Astrocyte (in vitro differentiated cells and primary cell): Measurements from ENCODE around the gene GAB1. TPM values are rescaled to one million over a fixed set of nuclear protein-coding genes. Genes with fewer than 3 reads are reported as not detected.

Source experiments
- DNase-seq: peaks from one replicate; pipeline ENCODE4 v3.0.0-alpha.2; 2010; ENCODE audit warnings: low read depth
- FAIRE-seq: peaks from 2 replicates; lab custom pipeline; 2011; peaks lifted over from hg19 to GRCh38; lab: Jason Lieb, UNC
- H2AFZ ChIP-seq: 2 replicates; pipeline ENCODE4 v1.6.0; 2012; ENCODE audit warnings: low read depth, low read length, inconsistent platforms
- H3K27ac ChIP-seq: 2 replicates; pipeline ENCODE4 v1.5.1; 2011; ENCODE audit warnings: low read depth, low read length, inconsistent platforms
- H3K27me3 ChIP-seq: 2 replicates; pipeline ENCODE4 v1.6.0; 2011; ENCODE audit warnings: low read length, inconsistent platforms; ENCODE audit not compliant: insufficient read depth
- H3K36me3 ChIP-seq: 2 replicates; pipeline ENCODE4 v1.5.1; 2011; ENCODE audit warnings: low read length, inconsistent platforms; ENCODE audit not compliant: insufficient read depth
- H3K4me1 ChIP-seq: 2 replicates; pipeline ENCODE4 v1.5.1; 2011; ENCODE audit warnings: low read length, inconsistent platforms; ENCODE audit not compliant: insufficient read depth
- H3K4me2 ChIP-seq: 2 replicates; pipeline ENCODE4 v1.6.0; 2012; ENCODE audit warnings: low read length, inconsistent platforms
- H3K4me3 ChIP-seq: 2 replicates; pipeline ENCODE4 v1.5.1; 2011; ENCODE audit warnings: low read depth, mild to moderate bottlenecking, low read length, inconsistent platforms; ENCODE audit not compliant: insufficient read depth
- H3K79me2 ChIP-seq: 2 replicates; pipeline ENCODE4 v1.6.0; 2012; ENCODE audit warnings: mild to moderate bottlenecking, low read length, inconsistent platforms; ENCODE audit not compliant: insufficient read depth
- H3K9ac ChIP-seq: 2 replicates; pipeline ENCODE4 v1.6.0; 2012; ENCODE audit warnings: mild to moderate bottlenecking, low read length, inconsistent platforms
- H3K9me3 ChIP-seq: 2 replicates; pipeline ENCODE4 v1.5.1; 2012; ENCODE audit warnings: low read depth, mild to moderate bottlenecking, low read length, inconsistent platforms; ENCODE audit not compliant: insufficient read depth
- H4K20me1 ChIP-seq: 2 replicates; pipeline ENCODE4 v1.6.0; 2012; ENCODE audit warnings: low read length, inconsistent platforms; ENCODE audit not compliant: insufficient read depth
- H3K27ac Mint-ChIP-seq: one replicate; pipeline ENCODE4 v1.8.0; 2021; ENCODE audit warnings: mild to moderate bottlenecking, mixed read lengths; ENCODE audit not compliant: unreplicated experiment
- H3K27me3 Mint-ChIP-seq: one replicate; pipeline ENCODE4 v1.8.0; 2021; ENCODE audit warnings: low read depth, mixed read lengths; ENCODE audit not compliant: unreplicated experiment
- H3K36me3 Mint-ChIP-seq: one replicate; pipeline ENCODE4 v1.8.0; 2021; ENCODE audit warnings: low read depth, mixed read lengths; ENCODE audit not compliant: unreplicated experiment
- H3K4me1 Mint-ChIP-seq: one replicate; pipeline ENCODE4 v1.8.0; 2021; ENCODE audit warnings: low read depth, mixed read lengths; ENCODE audit not compliant: unreplicated experiment
- H3K4me3 Mint-ChIP-seq: one replicate; pipeline ENCODE4 v1.8.0; 2021; ENCODE audit warnings: mild to moderate bottlenecking, moderate library complexity, mixed read lengths; ENCODE audit not compliant: unreplicated experiment
- H3K9me3 Mint-ChIP-seq: one replicate; pipeline ENCODE4 v1.8.0; 2021; ENCODE audit warnings: mild to moderate bottlenecking, mixed read lengths; ENCODE audit not compliant: unreplicated experiment
- EZH2 ChIP-seq: IDR thresholded peaks from 2 replicates; pipeline ENCODE4 v1.6.1; 2012; ENCODE audit warnings: mild to moderate bottlenecking, low read length, inconsistent platforms; ENCODE audit not compliant: insufficient read depth
- total RNA-seq: library from RNA; stranded (reverse); gene quantifications from 2 replicates; pipeline ENCODE4 v1.2.1, GENCODE V29; 2021
- TF ChIP-seq, protein P1 (sequence below): IDR thresholded peaks from 2 replicates; pipeline ENCODE4 v1.5.1; 2011; ENCODE audit warnings: low read depth, mild to moderate bottlenecking, inconsistent platforms, low read length, moderate library complexity; ENCODE audit not compliant: insufficient read depth

Gene GAB1
- total RNA-seq, 1 donor from 2014 or later = 12.4 TPM

DNA sequence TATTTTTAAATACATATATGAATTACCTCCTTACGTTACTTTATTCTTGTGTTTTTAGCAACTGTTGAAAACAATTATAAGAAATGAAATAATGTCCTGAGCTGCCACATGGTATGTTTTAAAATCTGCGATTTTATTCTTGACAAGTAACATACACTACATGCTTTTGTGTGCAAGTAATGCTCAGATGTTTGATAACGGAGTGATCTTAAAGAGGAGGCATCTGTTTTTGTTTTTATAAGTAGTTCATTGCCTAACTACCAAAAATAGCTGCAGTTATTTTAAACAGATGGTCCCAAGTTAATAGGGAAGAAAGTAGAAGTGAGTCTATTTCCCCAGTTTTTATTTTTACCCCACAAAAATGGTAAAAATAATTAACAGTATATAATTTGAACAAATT lies 55.2 kb downstream of the GAB1 start:
- H4K20me1 ChIP-seq = no peaks in the 10 kb centered on the region
- Mint-ChIP-seq H3K4me3 (no peak overlapping the region), H3K27me3 (no peaks in the 10 kb centered on the region), H3K27ac (no peak overlapping the region), H3K4me1 (peaks cover 25% of the 10 kb centered on the region), H3K9me3 (no peaks in the 10 kb centered on the region), H3K36me3 (peaks cover under 1% of the 10 kb centered on the region)
- H3K4me3 ChIP-seq = no peak overlapping the region
- peaks cover 10% of the 10 kb centered on the region for H3K4me1 ChIP-seq
- no peak overlapping the region for H3K9ac ChIP-seq
- no peak overlapping the region for H2AFZ ChIP-seq
- H3K36me3 ChIP-seq = no peaks in the 10 kb centered on the region
- no peaks in the 10 kb centered on the region for H3K9me3 ChIP-seq
- TF ChIP-seq, protein P1, sequence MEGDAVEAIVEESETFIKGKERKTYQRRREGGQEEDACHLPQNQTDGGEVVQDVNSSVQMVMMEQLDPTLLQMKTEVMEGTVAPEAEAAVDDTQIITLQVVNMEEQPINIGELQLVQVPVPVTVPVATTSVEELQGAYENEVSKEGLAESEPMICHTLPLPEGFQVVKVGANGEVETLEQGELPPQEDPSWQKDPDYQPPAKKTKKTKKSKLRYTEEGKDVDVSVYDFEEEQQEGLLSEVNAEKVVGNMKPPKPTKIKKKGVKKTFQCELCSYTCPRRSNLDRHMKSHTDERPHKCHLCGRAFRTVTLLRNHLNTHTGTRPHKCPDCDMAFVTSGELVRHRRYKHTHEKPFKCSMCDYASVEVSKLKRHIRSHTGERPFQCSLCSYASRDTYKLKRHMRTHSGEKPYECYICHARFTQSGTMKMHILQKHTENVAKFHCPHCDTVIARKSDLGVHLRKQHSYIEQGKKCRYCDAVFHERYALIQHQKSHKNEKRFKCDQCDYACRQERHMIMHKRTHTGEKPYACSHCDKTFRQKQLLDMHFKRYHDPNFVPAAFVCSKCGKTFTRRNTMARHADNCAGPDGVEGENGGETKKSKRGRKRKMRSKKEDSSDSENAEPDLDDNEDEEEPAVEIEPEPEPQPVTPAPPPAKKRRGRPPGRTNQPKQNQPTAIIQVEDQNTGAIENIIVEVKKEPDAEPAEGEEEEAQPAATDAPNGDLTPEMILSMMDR = no peak
- no peak for TF ChIP-seq EZH2
- peak overlapping the region; percentile 21 for H3K4me2 ChIP-seq
- DNase-seq = peak; percentile 68
- FAIRE-seq = peak; percentile 45
- H3K27me3 ChIP-seq = no peaks in the 10 kb centered on the region
- H3K27ac ChIP-seq = no peak overlapping the region
- H3K79me2 ChIP-seq = peaks cover 9% of the 10 kb centered on the region

DNA sequence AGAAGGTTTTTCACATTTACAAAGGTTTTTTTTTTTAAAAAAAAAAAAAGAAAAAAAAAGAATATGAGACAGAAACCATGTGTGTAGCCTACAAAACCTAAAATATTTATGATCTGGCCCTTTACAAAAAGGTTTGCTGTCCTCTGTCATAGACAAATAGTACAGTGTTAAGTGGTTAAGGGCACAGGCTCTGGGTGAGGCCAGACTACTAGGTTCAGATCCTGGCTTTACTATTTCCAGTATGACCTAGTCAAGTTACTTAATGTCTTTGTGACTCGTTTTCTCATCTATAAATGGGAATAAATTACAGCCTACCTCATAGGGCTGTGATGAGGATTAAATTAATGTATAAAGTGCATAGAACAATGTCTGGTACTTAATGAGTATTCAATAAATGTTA lies 56.5 kb downstream of the GAB1 start:
- FAIRE-seq = no peak
- no peak overlapping the region for H3K4me3 Mint-ChIP-seq
- Histone ChIP-seq H3K79me2 (peaks cover 3% of the 10 kb centered on the region), H2AFZ (no peak overlapping the region), H3K9me3 (no peaks in the 10 kb centered on the region), H3K27ac (no peak overlapping the region), H3K4me2 (no peak overlapping the region), H3K36me3 (no peaks in the 10 kb centered on the region), H4K20me1 (no peaks in the 10 kb centered on the region), H3K4me1 (peaks cover 18% of the 10 kb centered on the region), H3K4me3 (no peak overlapping the region), H3K27me3 (no peaks in the 10 kb centered on the region), H3K9ac (no peak overlapping the region)
- H3K27me3 Mint-ChIP-seq = no peaks in the 10 kb centered on the region
- no peaks in the 10 kb centered on the region for H3K36me3 Mint-ChIP-seq
- TF ChIP-seq, protein P1 = no peak
- TF ChIP-seq EZH2 = no peak
- DNase-seq = no peak
- H3K4me1 Mint-ChIP-seq = peaks cover 25% of the 10 kb centered on the region
- H3K9me3 Mint-ChIP-seq = no peaks in the 10 kb centered on the region
- no peak overlapping the region for H3K27ac Mint-ChIP-seq

DNA sequence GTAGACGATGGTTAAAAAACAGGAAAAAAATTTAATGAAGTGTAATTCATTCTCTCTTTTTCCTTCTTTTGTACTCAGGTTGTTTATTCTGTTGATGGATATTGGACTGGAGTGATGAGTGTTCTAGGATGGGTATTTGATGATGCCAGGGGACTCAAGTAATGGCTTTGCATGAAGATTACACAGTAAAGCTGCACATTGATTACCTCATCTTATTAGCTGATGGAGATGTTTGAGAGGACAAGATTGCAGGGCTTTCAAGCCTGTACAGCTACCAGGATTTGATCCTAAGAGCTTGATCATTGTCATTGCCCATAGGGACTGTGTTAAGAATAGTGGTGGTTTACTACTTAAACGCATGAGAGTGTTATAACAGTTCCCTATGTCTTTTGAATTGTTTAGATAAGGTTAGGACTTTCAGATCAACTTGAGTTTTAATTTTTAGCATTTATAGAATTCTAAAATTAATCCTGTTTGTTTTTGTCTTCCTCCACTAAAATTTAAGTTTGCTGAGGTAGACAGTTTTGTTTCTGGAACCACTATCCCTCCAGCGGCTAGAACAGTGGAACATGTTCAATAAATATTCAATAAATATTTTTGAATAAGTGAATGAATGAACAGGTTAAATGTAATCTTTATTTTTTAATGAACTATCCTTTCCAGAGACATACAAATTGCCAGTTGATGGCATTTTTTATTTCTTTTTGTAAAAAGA lies 58.2 kb downstream of the GAB1 start:
- peaks cover 14% of the 10 kb centered on the region for H3K4me1 Mint-ChIP-seq

More for the DNA sequence above, 58.2 kb downstream of the GAB1 start:
- H3K36me3 ChIP-seq = no peaks in the 10 kb centered on the region
- FAIRE-seq (no peak), DNase-seq (no peak)
- no peaks in the 10 kb centered on the region for H3K9me3 ChIP-seq
- H3K36me3 Mint-ChIP-seq = no peaks in the 10 kb centered on the region
- no peak overlapping the region for H3K4me3 Mint-ChIP-seq
- no peak overlapping the region for H2AFZ ChIP-seq
- H3K4me3 ChIP-seq = no peak overlapping the region
- no peak for TF ChIP-seq EZH2
- TF ChIP-seq, protein P1 = no peak
- H3K27ac ChIP-seq = no peak overlapping the region
- H3K9ac ChIP-seq = no peak overlapping the region
- peaks cover 15% of the 10 kb centered on the region for H3K4me1 ChIP-seq
- no peak overlapping the region for H3K4me2 ChIP-seq
- H3K27ac Mint-ChIP-seq = no peak overlapping the region
- H4K20me1 ChIP-seq = no peaks in the 10 kb centered on the region
- no peaks in the 10 kb centered on the region for H3K27me3 ChIP-seq
- peaks cover 3% of the 10 kb centered on the region for H3K79me2 ChIP-seq
- no peaks in the 10 kb centered on the region for H3K27me3 Mint-ChIP-seq
- no peaks in the 10 kb centered on the region for H3K9me3 Mint-ChIP-seq
